Measurements from ENCODE around the gene FOXJ1.

FOXJ1 gene

GRCh38 chr17:76122431-76123190 lies 18.4 kb downstream of the FOXJ1 start:
- no peak for DNase-seq

- no peak for DNase-seq
These were observed 19.1 kb downstream of the FOXJ1 start for GRCh38 chr17:76121932-76122430.

DNA sequence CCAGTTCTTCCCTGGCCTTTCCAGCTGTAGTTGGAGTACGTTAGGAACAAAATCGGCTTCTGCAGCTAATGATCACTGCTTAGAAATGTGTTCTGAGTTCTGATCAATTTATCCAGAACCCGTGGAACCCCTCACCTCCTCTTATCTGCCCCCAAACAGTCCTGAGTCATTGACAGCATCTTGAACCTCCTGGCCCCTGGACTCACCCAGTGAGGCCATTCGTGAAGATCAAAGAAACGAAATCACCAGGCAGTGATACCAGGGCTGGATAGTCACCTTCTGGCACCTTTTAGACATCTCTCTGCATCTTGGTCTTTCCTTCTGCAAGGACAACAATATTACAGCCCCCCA lies 20.4 kb downstream of the FOXJ1 start:
- no peak for DNase-seq

DNA sequence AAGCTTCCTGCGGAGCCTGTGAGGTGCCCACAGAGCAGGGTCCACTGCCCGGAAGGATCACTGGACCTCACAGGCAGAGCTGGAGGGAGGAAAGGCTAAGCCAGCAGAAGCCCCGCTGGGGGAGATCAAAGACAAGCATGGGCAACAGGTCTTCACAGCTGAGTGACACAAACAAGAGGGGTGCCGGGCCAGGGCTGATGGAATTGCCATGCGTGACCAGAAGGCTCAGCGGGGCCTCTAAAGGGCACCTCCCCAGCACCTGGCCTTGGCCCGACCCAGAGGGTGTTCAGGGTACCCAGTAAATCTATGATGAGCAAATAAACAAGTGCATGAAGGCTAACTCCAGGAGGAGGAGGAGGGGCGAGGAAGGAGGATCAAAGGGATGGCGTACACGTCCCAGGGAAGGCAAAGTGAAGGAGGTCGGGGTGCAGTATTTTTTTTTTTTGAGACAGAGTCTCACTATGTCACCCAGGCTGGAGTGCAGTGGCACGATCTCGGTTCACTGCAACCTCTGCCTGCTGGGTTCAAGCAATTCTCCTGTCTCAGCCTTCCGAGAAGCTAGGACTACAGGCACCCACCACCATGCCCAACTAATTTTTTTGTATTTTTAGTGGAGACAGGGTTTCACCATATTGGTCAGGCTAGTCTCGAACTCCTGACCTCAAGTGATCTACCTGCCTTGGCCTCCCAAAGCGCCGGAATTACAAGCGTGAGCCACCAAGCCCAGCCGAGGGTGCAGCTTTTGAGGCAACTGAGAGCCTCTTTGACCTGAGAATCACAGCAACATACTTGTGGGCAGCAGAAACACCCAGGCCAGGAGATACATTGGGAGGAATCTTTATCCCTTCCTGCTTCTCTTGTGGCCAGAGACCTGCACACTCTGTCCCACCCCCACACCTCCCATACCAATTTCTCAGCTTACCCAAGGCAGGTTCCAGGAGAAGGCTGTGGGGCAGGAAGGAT lies 21.4 kb downstream of the FOXJ1 start:
- DNase-seq, result no peak

DNA sequence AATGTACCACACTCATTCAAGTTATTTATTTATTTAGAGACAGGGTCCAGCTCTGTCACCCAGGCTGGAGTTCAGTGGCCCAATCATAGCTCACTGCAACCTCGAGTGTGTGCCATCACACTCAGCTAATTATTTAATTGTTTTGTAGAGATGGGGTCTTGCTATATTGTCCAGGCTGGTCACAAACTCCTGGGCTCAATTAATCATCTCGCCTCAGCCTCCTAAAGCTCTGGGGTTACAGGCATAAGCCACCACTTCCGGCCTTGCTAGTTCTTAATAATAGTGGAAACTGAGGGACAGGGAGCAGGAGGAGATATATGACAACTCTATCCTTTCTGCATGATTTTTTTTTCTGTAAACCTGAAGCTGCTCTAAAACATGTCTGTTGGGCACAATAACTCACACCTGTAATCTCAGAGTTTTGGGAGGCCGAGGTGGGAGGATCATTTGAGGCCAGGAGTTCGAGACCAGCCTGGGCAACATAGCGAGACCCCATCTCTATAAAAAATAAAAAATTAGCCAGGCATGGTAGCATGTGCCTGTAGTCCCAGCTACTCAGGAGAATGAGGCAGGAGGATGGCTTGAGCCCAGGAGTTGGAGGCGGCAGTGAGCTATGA lies 25.8 kb downstream of the FOXJ1 start:
- no peak for DNase-seq

DNA sequence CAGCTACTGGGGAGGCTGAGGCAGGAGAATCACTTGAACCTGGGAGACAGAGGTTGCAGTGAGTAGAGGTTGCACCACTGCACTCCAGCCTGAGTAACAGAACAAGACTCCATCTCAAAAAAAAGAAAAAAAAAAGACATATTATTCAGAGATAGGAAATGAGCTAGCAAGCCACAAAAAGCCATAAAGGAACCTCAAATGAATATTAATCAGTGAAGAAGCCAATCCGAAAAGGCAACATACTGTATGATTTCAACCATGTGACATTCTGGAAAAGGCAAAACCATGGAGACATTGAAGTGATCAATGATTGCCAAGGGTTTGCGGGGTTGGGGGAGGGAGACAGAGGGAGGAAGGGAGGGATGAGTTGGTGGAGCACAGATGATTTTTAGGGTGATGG lies 29.1 kb downstream of the FOXJ1 start:
- no peak for DNase-seq

DNA sequence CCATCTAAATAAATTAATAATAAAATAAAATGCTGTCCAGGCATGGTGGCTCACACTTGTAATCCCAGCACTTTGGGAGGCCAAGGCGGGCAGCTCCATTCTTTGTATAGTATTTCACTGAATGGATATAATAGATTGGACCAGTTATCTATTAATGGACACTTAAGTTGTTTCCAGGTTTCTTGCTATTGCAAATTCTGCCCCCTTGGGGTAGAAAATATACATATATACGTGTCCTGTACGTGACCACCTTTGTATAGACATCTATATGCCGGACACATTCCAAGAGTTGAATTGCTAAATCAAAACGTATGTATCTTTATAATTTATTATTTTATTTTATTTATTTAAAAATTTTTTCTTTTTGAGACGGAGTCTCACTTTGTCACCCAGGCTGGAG lies 33.5 kb downstream of the FOXJ1 start:
- DNase-seq, result peak; percentile 30 to 41

DNA sequence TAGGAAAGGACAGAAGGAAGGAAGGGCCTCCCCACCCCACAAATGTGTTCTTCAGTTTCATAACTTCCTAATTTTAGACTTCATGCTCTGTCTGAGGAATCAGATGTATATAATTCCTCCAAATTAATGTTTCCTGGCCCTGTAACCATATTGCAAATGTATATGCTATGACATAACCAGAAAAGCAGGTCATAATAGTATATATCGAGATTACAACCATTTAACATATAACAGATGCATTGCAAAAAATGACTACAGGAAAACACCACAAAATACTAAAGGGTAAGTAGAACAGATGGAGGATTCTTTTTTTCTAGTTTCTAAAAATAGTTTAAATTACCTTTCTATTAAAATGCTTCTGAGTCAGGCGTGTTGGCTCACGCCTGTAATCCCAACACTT lies 34.3 kb downstream of the FOXJ1 start:
- DNase-seq, result peak; percentile 32 to 41

DNA sequence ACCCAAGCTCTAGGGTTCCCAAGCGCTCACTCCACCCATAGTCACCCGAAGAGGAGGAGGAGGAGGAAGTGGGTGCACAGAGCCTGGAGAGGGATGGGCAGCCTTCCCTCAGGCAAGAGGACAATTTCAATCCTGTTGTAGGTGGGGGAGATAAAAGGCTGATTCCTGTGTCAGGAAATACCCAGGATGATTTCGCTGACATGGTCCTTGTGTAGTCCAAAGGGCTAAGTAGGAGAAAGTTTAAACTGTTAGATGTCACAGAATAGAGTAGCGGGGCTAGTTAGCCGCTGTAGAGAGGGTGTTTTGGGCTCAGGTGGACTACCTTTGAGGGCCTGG lies 36.2 kb downstream of the FOXJ1 start:
- no peak for DNase-seq

DNA sequence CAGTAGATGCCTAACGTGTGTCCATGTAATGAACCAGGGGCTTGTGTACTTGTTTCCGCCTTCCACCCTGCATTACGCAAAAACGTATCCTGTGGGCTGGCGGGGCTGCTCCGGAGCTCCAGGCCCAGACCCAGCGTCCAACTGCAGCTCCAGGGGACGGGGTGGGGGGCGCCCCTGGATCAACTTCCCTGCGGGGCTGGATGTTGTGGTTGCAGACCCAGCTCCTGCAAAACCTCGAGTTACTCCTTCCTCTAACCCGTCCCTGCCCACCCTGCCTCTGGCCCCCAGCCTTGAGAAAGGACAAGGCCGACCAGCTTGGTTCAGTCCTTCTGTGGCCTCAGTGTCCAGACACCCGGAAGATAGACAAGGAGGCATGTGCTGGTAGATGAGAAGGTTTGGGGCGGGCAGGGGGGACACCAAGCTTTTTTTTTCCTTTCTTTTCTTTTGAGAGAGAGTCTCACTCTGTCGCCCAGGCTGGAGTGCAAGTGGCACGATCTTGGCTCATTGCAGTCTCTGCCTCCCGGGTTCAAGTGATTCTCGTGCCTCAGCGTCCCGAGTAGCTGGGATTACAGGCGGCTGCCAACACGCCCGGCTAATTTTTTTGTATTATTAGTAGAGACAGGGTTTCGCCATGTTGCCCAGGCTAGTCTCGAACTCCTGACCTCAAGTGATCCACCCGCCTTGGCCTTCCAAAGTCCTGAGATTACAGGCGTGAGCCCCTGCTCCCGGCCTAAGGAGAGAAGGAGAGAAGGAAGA lies 36.7 kb downstream of the FOXJ1 start:
- DNase-seq, result peak in 1 of 2 experiments; percentile 47

DNA sequence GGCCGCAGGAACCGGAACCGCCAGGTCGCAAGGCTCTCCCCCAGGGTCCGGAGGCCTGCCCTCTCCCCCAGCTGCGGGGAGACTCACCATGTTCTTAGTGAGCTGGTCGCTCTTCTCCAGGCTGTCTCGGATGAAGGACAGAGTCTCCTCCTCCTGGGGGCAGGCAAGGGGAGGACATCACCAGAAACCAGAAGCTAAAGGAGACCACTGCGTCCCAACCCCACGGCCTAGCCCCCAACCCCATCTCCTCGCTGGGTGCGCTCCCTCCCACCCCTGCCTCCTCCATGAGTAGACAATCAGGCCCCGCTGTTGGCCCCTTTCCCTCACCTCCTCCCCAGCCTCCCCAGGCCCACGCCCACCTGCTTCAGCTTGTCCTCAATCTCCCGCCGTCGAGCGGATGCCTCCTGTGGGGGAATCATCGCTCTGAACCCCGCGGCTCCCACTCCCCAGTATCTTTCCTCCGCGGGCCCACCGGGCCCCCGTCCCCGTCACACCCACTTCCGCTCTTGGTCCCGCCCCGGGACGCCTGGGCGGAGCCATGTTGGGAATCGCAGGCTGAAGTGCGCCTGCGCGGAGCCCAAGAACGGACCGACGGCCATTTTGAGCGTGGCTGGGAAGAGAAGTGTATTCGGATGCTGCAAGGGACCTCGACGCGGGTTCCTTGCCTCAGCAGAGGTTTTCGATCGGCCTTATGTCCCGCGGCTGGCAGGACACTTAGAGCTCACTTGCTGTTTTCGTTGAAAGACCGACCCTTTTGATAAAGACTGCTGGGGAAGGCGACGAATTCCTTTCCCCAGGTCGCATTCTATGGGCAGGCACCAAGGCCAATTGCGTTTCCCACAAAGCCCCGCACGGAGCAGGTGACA lies 37.5 kb downstream of the FOXJ1 start, which contains the start of gene EXOC7:
EXOC7 (minus strand) TSS at position 514 of the 866 bp plus-strand sequence; CDS start at position 419, 95 bp downstream.
- DNase-seq, result peak; percentile 95 to 98

- DNase-seq, result no peak
These were observed 38.1 kb downstream of the FOXJ1 start for GRCh38 chr17:76102944-76103273.

DNA sequence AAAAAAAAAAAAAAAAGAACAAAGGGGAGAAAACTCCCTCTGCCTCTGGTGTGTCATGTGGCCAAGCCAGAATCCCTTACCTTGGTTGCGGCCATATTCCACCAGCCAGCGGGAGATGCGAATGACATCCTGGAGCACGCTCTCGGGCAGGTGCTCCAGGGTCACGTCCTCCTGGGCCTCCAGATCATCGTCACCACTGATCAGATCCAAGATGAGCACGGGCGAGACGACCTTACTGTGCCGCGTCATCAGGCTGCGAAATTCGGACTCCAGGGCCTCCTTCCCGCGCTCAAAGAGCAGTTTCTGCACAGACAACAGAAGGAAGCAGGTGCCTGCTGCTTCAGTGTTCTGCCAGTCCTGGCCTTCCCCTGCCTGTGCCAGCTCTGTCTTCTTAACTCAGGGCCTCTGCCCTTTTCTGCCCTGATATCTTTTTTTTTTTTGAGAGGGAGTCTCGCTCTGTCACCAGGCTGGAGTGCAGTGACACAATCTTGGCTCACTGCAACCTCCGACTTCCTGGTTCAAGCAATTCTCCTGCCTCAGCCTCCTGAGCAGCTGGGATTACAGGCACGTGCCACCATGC lies 43.2 kb downstream of the FOXJ1 start:
- no peak for DNase-seq

DNA sequence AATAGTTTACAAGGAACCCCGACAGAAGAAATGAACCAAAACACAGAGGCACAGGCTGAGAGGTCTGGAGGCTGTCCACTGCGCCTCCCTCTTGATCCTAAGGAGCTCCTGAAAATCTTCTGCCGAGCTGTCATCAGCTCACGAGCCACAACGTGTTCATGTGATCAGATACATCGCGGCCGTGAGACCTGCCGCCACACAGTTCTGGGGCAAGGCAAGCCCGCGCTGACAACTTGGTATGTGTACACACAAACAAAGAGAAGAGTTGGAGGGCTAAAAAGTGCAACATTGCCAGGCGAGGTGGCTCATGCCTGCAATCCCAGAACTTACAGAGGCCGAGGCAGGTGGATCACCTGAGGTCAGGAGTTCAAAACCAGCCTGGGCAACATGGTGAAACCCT lies 45.1 kb downstream of the FOXJ1 start:
- DNase-seq, result no peak

DNA sequence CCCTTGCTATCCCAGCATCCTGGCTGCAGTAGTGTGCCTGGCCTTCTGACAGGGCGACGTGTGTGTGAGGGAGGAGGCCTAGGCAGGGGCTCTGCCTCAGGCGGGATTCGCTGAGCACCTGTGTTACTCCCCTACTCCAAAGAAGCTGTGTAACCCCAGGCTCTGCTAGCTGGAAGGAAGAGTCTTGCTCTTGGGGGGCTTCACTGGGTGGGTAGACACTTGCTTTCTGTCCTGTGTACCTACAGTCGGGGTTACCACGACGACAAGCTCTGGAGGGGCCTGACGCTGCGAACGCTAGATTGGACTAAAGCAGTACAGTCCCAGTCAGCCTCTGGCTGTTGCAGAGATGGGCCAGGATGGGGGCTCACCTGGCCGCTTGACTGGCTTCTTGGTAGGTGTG lies 47.0 kb downstream of the FOXJ1 start:
- no peak for DNase-seq

DNA sequence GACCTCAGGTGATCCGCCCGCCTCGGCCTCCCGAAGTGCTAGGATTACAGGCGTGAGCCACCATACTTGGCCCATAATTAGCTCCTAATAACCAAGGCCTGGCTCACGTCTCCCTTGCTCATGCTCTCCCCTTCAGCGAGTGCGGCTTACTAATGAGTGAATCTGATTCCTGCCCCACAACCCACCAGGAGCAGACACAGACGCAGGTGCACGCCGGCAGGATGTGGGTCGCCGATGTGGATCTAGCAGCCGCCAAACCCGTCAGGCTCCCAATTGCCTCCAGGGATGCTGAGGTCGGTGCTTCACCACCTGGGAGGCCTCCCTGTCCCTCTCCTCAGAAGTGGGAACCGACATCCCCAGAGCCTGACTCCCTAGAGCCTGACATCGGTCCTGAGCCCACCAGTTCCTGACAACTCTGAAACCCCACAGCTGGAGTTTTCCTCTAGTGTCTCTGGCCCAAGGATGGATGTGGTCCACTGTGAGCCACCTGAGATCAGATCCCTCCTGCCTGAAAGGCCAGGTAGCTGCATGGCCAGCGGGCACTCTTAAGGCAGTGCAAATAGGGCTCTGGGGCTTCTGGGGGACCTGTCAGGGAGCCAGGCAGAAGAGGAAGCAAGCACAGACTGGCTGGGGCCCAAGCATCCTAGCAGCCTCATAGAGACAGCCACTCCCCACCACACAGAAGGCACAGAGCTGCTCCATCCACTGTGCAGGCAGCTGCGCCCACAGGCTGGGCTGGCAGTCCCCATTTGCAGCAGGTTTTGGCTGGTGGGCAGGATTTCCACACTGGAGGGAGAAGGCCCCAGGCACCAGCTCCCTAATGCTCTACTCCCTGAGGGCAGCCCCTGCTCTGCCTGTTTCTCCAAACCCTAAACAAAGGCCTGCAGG lies 48.3 kb downstream of the FOXJ1 start:
- DNase-seq, result peak; percentile 82 to 90

DNA sequence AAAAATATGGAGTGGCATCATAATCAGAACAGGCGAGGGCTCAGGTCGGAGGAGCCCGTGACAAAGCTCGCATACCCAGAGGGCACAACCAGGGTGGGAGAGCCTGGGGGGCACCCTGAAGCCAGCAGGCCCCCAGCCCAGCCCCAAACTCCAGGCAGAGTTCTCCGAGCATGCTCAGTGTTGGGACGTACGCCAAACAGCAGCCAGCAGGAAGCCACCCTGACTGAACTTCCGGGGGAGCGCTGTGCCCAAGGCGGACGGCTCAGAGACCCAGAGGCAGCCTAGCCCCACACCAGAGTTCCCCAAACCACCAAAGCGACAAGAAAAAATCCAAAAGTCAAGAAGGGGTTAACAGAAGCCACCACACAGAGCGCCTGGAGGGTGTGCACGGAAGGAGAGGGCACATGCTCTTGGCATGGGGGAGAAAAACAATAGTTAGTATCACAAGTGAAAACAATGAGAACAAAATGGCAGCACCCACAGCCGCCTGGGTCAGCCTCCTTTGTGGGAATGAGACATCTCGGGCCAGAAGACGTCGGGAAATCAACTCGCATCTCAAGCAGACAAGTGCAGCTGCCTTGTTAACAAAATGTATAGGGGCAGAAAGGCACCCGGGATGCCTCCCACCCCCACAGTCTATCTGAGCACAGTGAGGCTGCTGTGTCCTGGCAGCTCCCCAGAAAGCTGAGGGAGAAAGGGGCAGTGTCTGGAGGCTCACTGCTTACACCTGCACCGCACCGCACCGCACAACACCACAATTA lies 49.3 kb downstream of the FOXJ1 start:
- DNase-seq, result peak; percentile 77 to 81

DNA sequence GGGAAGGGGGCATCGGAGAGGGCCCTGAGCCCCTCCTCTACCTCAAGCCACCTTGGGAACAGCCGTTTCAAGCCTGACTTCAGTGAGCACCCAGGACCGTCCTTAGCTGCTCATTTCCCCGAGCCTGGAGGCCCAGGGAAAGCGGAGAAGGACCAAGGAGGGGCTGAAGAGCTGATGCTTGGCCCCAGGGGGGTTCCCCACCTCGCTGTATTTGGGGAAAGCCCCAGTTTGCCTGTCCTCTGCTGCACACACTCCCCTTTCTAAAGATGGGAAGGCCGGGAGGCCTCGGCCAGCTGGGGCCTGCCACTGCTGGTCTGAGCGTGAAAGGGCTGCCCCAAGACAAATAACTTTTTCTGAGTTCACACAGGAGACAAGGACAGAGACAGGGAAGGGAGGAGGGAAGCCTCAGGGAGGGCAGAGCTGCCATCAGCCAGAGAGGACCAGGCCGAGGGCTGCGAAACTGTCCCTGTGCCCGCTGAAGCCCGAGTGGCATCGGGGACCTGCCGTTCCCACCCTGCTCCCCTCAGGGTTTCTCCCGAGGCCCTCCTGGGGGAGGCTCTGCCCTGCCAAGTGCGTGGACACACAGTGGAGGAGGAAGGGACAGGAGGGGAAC lies 50.4 kb downstream of the FOXJ1 start:
- no peak for DNase-seq
